SIG-M5 treated with dmso at 0.1 percent for 504 hours (cell line): Measurements from ENCODE around the gene SLFNL1.

Experiments
- DNase-seq: peaks from one replicate; lab custom pipeline; 2025; ENCODE audit not compliant: unreplicated experiment; lab: John Stamatoyannopoulos, UW

The SLFNL1 gene

GRCh38 chr1:41020654-41021053, 871 bp downstream of the SLFNL1 start:
- no peak for DNase-seq

DNA sequence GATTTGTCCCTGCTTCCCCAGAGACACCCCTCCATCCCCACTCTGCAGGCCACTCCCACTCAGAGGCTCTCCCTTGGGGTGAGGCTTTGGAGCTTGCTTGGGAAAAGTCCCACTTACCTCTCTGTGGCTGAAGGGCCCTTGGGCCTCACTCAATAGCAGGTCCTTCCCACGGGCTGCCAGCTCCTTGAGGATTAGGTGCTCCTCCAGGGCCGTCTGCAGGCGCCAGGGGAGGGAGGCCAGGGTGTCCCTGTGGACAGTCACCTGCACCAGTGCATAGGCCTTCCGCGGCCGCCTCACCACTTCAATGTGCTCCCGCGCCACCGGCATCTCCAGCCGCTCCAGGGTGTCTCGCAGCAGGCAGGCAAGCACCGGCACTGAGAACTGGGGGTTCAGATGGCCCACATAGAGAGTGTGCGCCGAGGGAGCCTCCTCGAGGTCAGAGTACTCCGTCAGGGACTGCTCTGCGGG, 1.4 kb downstream of the SLFNL1 start:
- no peak for DNase-seq

- no peak for DNase-seq
These were observed 2.2 kb downstream of the SLFNL1 start for GRCh38 chr1:41019353-41019745.

DNA sequence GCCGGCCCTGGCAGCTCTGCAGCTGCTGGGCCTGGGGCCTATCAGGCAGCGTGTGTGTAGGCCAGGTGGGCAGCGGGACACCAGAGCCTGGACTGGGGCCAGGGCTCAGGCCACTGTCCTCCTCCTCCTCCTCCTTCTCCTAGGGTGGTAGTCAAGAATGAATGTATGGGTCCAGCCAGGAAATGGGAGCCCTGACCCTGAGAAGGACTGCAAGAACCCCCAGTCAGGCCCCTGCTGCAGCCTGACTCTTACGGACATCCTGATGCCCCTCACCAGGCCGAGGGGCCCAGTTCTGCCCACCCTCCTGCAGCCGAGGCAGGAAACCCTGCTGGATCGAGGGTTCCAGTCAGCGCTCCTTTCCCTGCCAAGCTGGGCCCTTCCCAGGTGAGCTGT, 3.5 kb downstream of the SLFNL1 start:
- DNase-seq: no peak

- DNase-seq: no peak
These were observed 4.1 kb downstream of the SLFNL1 start for GRCh38 chr1:41017141-41018017.

DNA sequence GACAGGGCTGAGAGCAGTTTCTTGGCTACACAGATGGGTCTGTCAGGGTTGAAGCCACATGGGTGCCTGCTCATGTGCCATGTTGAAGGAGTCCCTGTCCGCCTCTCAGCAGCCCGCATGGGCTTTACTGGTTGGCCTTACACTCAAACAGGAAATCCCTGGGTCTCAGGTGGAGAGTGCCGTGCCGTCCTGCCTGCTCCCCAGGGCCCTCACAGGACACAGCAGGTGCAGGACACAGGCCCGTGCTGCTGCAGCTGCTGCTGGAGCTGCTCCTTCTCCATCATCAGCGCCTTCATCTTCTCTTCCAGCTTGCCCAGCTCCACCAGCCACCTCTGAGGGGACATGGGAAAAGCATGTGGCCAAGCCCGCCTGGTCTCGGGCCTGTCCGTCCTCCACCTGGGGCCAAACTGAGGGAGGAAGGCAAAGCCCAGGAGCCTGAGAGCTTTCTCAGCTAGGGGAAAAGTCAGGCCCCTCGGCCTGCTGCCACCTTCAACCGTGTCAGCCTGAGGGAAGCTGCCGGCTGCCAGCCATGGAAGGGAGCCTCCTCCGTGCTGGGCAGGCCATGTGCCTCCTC, 5.5 kb downstream of the SLFNL1 start:
- no peak for DNase-seq

GRCh38 chr1:41015281-41015896, 6.1 kb downstream of the SLFNL1 start:
- DNase-seq: no peak

GRCh38 chr1:41014871-41015270, 6.7 kb downstream of the SLFNL1 start:
- DNase-seq: no peak

DNA sequence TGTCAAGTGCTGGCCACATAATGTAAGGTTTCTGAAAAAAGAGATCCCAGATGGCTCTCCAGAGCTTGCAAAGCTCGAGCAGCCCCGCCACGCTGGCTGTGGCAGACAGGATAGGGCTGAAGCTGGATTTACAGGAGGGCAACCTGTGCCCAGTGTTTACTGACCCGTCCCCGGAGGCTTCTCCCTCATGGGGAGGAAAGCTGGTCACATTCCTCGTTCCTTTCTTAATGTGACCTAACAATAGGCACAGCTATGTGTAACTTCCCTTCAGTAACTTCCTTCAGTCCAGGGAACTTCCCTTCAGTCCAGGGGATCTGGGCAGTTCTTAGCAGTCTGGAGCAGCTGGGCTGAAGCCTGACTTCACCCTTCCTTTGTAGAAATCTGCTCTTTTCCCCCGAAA, 7.7 kb downstream of the SLFNL1 start:
- DNase-seq: no peak

GRCh38 chr1:41013024-41013423, 8.5 kb downstream of the SLFNL1 start:
- no peak for DNase-seq

GRCh38 chr1:41010345-41010744, 11.2 kb downstream of the SLFNL1 start:
- no peak for DNase-seq

DNA sequence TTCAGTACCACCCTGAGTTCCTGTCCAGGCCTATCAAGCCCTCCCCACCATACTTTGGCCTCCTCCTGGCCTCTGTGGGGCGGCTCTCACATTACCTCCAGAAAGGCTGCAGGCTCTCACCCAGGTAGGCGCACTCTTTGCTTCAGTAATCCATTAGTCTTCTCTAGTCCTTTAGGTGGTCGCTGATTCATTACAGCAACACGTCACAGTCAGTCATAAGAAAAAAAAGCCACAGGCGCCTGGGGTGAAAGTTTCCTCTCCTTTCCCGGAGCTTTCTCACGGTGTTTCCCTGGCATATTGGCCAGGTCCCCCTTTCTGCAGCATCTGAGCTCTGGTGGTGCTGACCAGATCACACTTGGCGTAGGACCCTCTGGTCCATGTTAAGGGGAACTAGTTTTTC, 12.1 kb downstream of the SLFNL1 start:
- DNase-seq: no peak

DNA sequence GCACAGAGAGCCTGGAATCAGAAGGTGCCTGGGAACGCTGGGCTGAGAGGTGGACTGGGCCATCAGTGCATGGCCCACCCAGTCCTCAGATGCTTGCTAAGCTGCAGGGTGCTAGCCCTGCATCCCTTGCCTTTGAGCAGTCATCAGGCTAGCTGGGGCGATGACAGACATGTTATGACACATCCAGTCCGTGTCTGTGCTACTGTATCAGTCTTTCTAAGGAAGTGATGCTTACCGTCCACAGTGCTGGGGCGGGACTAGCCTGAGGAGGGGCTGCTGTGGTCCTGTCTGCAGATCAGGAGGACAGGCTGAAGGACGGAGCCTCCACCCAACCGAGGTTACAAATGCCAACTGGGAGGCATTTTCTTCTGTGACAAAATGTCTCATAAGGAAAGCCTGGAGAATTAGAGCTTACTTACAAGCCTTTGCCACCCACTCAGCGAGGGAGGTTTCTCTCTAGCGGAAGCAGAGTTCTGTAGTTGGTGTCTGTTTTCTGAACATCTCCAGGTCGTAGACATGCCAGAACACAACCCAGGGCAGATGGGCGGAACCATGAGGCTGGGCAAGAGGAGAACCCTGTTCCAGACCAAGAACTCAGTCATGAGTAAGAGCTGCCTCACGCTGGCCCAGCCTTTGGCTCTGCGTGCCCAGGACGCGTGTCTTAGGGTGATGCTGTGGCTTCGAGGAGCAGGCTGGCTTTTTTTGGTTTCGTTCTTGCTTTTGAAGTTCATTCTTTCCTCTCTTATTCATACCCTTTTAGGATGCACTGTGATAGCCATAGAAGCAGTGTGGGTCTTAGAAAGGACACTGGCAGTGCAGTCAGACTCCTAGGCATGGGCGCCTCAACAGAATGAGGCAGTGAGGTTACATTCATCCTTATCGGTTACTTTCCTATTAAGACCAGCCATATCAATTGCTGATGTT, 14.3 kb downstream of the SLFNL1 start:
- no peak for DNase-seq

- no peak for DNase-seq
These were observed 15.6 kb downstream of the SLFNL1 start for GRCh38 chr1:41005876-41006275.

DNA sequence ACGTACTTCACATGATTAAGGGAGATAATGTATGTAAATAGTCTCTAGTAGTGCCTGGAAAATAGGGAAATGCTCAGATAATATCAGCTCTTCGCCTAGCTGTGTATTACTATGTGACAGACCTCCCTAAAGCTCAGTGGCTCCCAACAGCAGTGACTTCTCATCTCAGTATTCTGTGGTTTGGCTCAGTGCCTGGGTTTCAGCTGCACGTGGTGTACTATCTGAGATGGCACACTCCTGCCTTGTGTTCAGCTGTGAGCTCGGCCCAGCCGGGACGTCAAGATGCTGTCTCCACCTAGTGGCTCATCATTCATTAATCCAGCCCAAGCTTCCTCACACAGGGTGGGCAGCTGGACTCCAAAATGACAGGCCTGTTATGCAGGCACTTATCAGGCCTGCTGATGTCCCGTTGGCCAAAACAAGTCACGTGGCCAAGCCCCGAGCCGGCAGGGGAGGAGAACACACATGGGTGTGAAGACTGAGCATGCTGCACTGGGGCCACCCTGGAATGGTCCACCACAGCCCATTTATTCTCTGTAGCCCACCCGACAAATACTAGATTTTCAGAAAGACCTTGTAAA, 17.8 kb downstream of the SLFNL1 start:
- DNase-seq: peak; percentile 95

- DNase-seq: no peak
These were observed 18.3 kb downstream of the SLFNL1 start for GRCh38 chr1:41003127-41003639.

GRCh38 chr1:40998668-40999067, 22.9 kb downstream of the SLFNL1 start:
- no peak for DNase-seq

- no peak for DNase-seq
These were observed 24.4 kb downstream of the SLFNL1 start for GRCh38 chr1:40997096-40997495.

DNA sequence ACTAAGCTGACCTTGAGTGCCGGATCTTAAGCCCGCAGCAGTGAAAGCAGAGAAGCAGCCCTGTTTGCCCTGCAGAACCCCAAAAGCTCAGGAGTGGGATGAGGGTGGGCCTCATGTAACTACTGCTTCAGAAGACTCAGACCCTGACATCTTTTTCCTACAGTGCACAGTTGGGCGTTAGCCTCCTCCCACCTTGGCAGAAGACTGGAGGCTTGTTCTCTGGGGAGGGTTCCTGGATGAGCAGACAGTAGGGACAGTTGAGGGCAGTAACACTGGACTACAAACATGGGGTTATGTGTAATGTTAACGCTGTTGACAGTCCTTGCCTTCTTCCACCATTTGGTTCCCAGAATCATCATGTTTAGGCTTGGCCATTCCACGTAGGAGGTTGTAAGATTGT, 32.5 kb downstream of the SLFNL1 start:
- no peak for DNase-seq

- no peak for DNase-seq
These were observed 33.2 kb downstream of the SLFNL1 start for GRCh38 chr1:40988280-40988679.
